ENCODE data around the gene LUZP2.

Gene LUZP2

GRCh38 chr11:24872186-24872585 lies 375.3 kb downstream of the LUZP2 start:
- Histone ChIP-seq H3K4me3 (ENCODE audit: low read depth, low read length) (no peak overlapping the region), H3K18ac (ENCODE audit: low read length) (no peak overlapping the region), H3K27ac (ENCODE audit: low read depth, low read length) (no peak overlapping the region), H3K4me1 (ENCODE audit: control insufficient read depth in 1 of 2, insufficient read depth in 2 of 2, low read length in 2 of 2) (no peaks in the 10 kb centered on the region), H2AFZ (ENCODE audit: insufficient read depth, low read length, poor library complexity) (no peak overlapping the region), H3K4me2 (ENCODE audit: low read length) (no peak overlapping the region), H3K79me1 (ENCODE audit: low read length) (no peaks in the 10 kb centered on the region), H3K23ac (ENCODE audit: low read length) (no peak overlapping the region), H3K79me2 (ENCODE audit: control insufficient read depth, insufficient read depth, low read length, poor library complexity) (no peaks in the 10 kb centered on the region), H3K27me3 (ENCODE audit: insufficient read depth, low read length) (no peaks in the 10 kb centered on the region), H2BK120ac (ENCODE audit: insufficient read depth, low read length, poor library complexity) (no peak overlapping the region), H4K8ac (ENCODE audit: low read depth, low read length) (no peak overlapping the region), H3K36me3 (ENCODE audit: control insufficient read depth in 1 of 2, insufficient read depth in 2 of 2, low read length in 2 of 2) (no peaks in the 10 kb centered on the region), H2BK5ac (ENCODE audit: low read depth, low read length, poor library complexity) (no peak overlapping the region), H2BK12ac (ENCODE audit: low read length) (no peak overlapping the region), H3K9me3 (ENCODE audit: insufficient read depth, low read depth, low read length) (peaks cover 2% of the 10 kb centered on the region), H3K4ac (ENCODE audit: low read depth, low read length) (no peak overlapping the region), H4K91ac (ENCODE audit: low read depth, low read length) (no peak overlapping the region), H3K9ac (ENCODE audit: low read length) (no peak overlapping the region), H3K14ac (ENCODE audit: low read length) (no peak overlapping the region), H2AK5ac (ENCODE audit: low read length) (no peak overlapping the region), H4K12ac (ENCODE audit: low read depth, low read length) (no peak overlapping the region)
- DNase-seq, result no peak
- no CpG with 5 or more reads among the region's 2 CpGs for WGBS (ENCODE audit: extremely low coverage, insufficient coverage, insufficient read length)

DNA sequence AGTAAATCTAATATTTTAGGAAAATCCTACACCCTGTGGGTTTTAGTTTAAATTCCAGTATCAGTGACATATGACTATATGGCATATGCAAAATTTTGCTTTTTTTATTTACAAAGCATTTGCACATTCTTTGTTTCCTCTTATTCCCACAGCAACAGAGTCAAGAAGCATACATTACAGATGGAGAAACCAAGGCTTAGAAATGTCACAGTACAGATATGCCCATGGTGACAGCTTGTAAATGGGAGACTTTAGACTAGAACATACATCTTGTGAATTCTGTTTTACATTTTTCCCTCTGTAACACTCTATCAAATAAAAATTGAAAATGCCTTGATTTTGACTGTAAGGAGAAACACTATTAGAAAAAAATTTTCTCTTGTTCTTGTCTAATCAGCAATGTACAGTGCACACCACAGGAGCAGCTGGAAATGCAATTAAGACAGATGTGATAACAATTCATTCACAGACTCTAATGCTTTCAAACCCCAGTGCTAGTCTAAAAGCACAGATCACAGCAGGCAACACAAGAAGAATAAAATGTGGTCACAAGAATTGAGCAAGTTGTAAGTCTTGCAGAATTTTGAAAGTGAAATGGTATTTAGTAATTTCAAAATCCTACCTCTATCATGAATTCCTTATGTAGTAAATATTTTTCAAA lies 375.9 kb downstream of the LUZP2 start:
- Histone ChIP-seq H3K23ac (ENCODE audit: low read length) (no peak overlapping the region), H3K79me1 (ENCODE audit: low read length) (no peaks in the 10 kb centered on the region), H3K18ac (ENCODE audit: low read length) (no peak overlapping the region), H3K9ac (ENCODE audit: low read length) (no peak overlapping the region), H3K79me2 (ENCODE audit: control insufficient read depth, insufficient read depth, low read length, poor library complexity) (no peaks in the 10 kb centered on the region), H2BK120ac (ENCODE audit: insufficient read depth, low read length, poor library complexity) (no peak overlapping the region), H4K12ac (ENCODE audit: low read depth, low read length) (no peak overlapping the region), H3K4me2 (ENCODE audit: low read length) (no peak overlapping the region), H3K4me1 (ENCODE audit: control insufficient read depth in 1 of 2, insufficient read depth in 2 of 2, low read length in 2 of 2) (no peaks in the 10 kb centered on the region), H2BK12ac (ENCODE audit: low read length) (no peak overlapping the region), H4K91ac (ENCODE audit: low read depth, low read length) (no peak overlapping the region), H2AK5ac (ENCODE audit: low read length) (no peak overlapping the region), H3K4me3 (ENCODE audit: low read depth, low read length) (no peak overlapping the region), H3K9me3 (ENCODE audit: insufficient read depth, low read depth, low read length) (peaks cover 2% of the 10 kb centered on the region), H2AFZ (ENCODE audit: insufficient read depth, low read length, poor library complexity) (no peak overlapping the region), H4K8ac (ENCODE audit: low read depth, low read length) (no peak overlapping the region), H3K36me3 (ENCODE audit: control insufficient read depth in 1 of 2, insufficient read depth in 2 of 2, low read length in 2 of 2) (no peaks in the 10 kb centered on the region), H2BK5ac (ENCODE audit: low read depth, low read length, poor library complexity) (no peak overlapping the region), H3K27ac (ENCODE audit: low read depth, low read length) (no peak overlapping the region), H3K27me3 (ENCODE audit: insufficient read depth, low read length) (no peaks in the 10 kb centered on the region), H3K4ac (ENCODE audit: low read depth, low read length) (no peak overlapping the region), H3K14ac (ENCODE audit: low read length) (no peak overlapping the region)
- DNase-seq, result peak in 1 of 2 donors; percentile 2

DNA sequence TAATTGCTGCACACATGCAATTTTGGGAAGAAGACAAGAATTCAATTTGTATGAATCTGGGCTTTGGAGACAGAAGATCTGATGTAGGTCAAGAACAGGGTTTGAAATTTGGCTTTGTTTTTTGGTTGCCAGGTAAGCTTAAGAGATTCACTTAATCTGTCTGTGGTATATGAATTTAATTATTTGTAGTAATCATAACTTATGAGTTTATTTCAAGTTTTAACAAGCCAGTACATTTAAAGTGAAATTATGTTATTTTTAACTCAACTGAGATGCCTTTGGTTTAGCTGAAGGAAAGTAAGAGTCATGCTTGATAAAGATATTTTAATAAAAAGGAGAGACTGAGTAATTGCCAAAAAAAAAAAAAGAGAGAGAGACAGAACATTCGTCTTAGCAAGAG lies 384.1 kb downstream of the LUZP2 start:
- Histone ChIP-seq H3K4me2 (ENCODE audit: low read length) (no peak overlapping the region), H3K4me3 (ENCODE audit: low read depth, low read length) (no peak overlapping the region), H3K79me2 (ENCODE audit: control insufficient read depth, insufficient read depth, low read length, poor library complexity) (no peaks in the 10 kb centered on the region), H3K9ac (ENCODE audit: low read length) (no peak overlapping the region), H3K79me1 (ENCODE audit: low read length) (no peaks in the 10 kb centered on the region), H3K23ac (ENCODE audit: low read length) (no peak overlapping the region), H3K4ac (ENCODE audit: low read depth, low read length) (no peak overlapping the region), H4K8ac (ENCODE audit: low read depth, low read length) (no peak overlapping the region), H3K4me1 (ENCODE audit: control insufficient read depth in 1 of 2, insufficient read depth in 2 of 2, low read length in 2 of 2) (no peaks in the 10 kb centered on the region), H3K14ac (ENCODE audit: low read length) (no peak overlapping the region), H4K12ac (ENCODE audit: low read depth, low read length) (no peak overlapping the region), H3K27me3 (ENCODE audit: insufficient read depth, low read length) (no peaks in the 10 kb centered on the region), H3K36me3 (ENCODE audit: control insufficient read depth in 1 of 2, insufficient read depth in 2 of 2, low read length in 2 of 2) (no peaks in the 10 kb centered on the region), H3K27ac (ENCODE audit: low read depth, low read length) (no peak overlapping the region), H2AFZ (ENCODE audit: insufficient read depth, low read length, poor library complexity) (no peak overlapping the region), H2AK5ac (ENCODE audit: low read length) (no peak overlapping the region), H4K91ac (ENCODE audit: low read depth, low read length) (no peak overlapping the region), H3K18ac (ENCODE audit: low read length) (no peak overlapping the region), H3K9me3 (ENCODE audit: insufficient read depth, low read depth, low read length) (no peaks in the 10 kb centered on the region), H2BK12ac (ENCODE audit: low read length) (no peak overlapping the region), H2BK120ac (ENCODE audit: insufficient read depth, low read length, poor library complexity) (no peak overlapping the region), H2BK5ac (ENCODE audit: low read depth, low read length, poor library complexity) (no peak overlapping the region)
- DNase-seq, result no peak
- no CpG with 5 or more reads among the region's 1 CpG for WGBS (ENCODE audit: extremely low coverage, insufficient coverage, insufficient read length)

GRCh38 chr11:24885580-24886173 lies 388.8 kb downstream of the LUZP2 start:
- Histone ChIP-seq H2AK5ac (ENCODE audit: low read length) (no peak overlapping the region), H3K4me3 (ENCODE audit: low read depth, low read length) (no peak overlapping the region), H4K8ac (ENCODE audit: low read depth, low read length) (no peak overlapping the region), H4K12ac (ENCODE audit: low read depth, low read length) (no peak overlapping the region), H2BK5ac (ENCODE audit: low read depth, low read length, poor library complexity) (no peak overlapping the region), H3K14ac (ENCODE audit: low read length) (no peak overlapping the region), H2BK120ac (ENCODE audit: insufficient read depth, low read length, poor library complexity) (no peak overlapping the region), H2AFZ (ENCODE audit: insufficient read depth, low read length, poor library complexity) (no peak overlapping the region), H3K4me2 (ENCODE audit: low read length) (no peak overlapping the region), H3K9me3 (ENCODE audit: insufficient read depth, low read depth, low read length) (no peaks in the 10 kb centered on the region), H3K27ac (ENCODE audit: low read depth, low read length) (no peak overlapping the region), H3K18ac (ENCODE audit: low read length) (no peak overlapping the region), H4K91ac (ENCODE audit: low read depth, low read length) (no peak overlapping the region), H3K79me2 (ENCODE audit: control insufficient read depth, insufficient read depth, low read length, poor library complexity) (no peaks in the 10 kb centered on the region), H2BK12ac (ENCODE audit: low read length) (no peak overlapping the region), H3K36me3 (ENCODE audit: control insufficient read depth in 1 of 2, insufficient read depth in 2 of 2, low read length in 2 of 2) (no peaks in the 10 kb centered on the region), H3K4ac (ENCODE audit: low read depth, low read length) (no peak overlapping the region), H3K9ac (ENCODE audit: low read length) (no peak overlapping the region), H3K27me3 (ENCODE audit: insufficient read depth, low read length) (no peaks in the 10 kb centered on the region), H3K79me1 (ENCODE audit: low read length) (no peaks in the 10 kb centered on the region), H3K4me1 (ENCODE audit: control insufficient read depth in 1 of 2, insufficient read depth in 2 of 2, low read length in 2 of 2) (no peaks in the 10 kb centered on the region), H3K23ac (ENCODE audit: low read length) (no peak overlapping the region)
- no CpG with 5 or more reads among the region's 4 CpGs for WGBS (ENCODE audit: extremely low coverage, insufficient coverage, insufficient read length)
- no peak for DNase-seq

Data from trophoblast cell (in vitro differentiated cells and primary cell).